ENCODE measurements around the gene CLNK. TPM values are rescaled to one million over a fixed set of nuclear protein-coding genes. Genes with fewer than 3 reads are reported as not detected.

Gene CLNK
- total and polyA plus RNA-seq, 2 experiments from 2014 or later, result not detected

GRCh38 chr4:10606483-10607155, 77.9 kb downstream of the CLNK start:
- TF ChIP-seq, protein P1, sequence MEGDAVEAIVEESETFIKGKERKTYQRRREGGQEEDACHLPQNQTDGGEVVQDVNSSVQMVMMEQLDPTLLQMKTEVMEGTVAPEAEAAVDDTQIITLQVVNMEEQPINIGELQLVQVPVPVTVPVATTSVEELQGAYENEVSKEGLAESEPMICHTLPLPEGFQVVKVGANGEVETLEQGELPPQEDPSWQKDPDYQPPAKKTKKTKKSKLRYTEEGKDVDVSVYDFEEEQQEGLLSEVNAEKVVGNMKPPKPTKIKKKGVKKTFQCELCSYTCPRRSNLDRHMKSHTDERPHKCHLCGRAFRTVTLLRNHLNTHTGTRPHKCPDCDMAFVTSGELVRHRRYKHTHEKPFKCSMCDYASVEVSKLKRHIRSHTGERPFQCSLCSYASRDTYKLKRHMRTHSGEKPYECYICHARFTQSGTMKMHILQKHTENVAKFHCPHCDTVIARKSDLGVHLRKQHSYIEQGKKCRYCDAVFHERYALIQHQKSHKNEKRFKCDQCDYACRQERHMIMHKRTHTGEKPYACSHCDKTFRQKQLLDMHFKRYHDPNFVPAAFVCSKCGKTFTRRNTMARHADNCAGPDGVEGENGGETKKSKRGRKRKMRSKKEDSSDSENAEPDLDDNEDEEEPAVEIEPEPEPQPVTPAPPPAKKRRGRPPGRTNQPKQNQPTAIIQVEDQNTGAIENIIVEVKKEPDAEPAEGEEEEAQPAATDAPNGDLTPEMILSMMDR (IDR thresholded peaks at IDR 0.05; ENCODE audit: poor library complexity), result no peak
- TF ChIP-seq EZH2phosphoT487 (IDR thresholded peaks at IDR 0.05; ENCODE audit: low read depth, severe bottlenecking, unreplicated experiment), result no peak
- no peak for TF ChIP-seq EZH2 (IDR thresholded peaks at IDR 0.05; ENCODE audit: borderline replicate concordance)
- Histone ChIP-seq H3K4me1 (ENCODE audit: insufficient read depth) (no peaks in the 10 kb centered on the region), H3K27ac (no peak overlapping the region), H3K4me2 (no peak overlapping the region), H3K9me3 (ENCODE audit: low read depth) (no peaks in the 10 kb centered on the region), H3K36me3 (replicated peaks; ENCODE audit: insufficient read depth, low read depth) (no peaks in the 10 kb centered on the region), H3K79me2 (no peaks in the 10 kb centered on the region), H4K20me1 (ENCODE audit: insufficient read depth, poor library complexity, severe bottlenecking) (no peaks in the 10 kb centered on the region), H2AFZ (no peak overlapping the region), H3K4me3 (no peak overlapping the region), H3K9me2 (replicated peaks; ENCODE audit: insufficient read depth) (no peaks in the 10 kb centered on the region), H3K27me3 (no peaks in the 10 kb centered on the region)
- no peak for DNase-seq (ENCODE audit: low spot score)
- WGBS (ENCODE audit: low lambda C conversion rate, missing lambda C conversion rate), result 67% methylated on average over 5 of the region's 5 CpGs

- Histone ChIP-seq H3K27me3 (no peaks in the 10 kb centered on the region), H3K36me3 (replicated peaks; ENCODE audit: insufficient read depth, low read depth) (no peaks in the 10 kb centered on the region), H3K4me3 (no peak overlapping the region), H3K4me1 (ENCODE audit: insufficient read depth) (no peaks in the 10 kb centered on the region), H2AFZ (no peak overlapping the region), H4K20me1 (ENCODE audit: insufficient read depth, poor library complexity, severe bottlenecking) (no peaks in the 10 kb centered on the region), H3K27ac (no peak overlapping the region), H3K9me3 (ENCODE audit: low read depth) (no peaks in the 10 kb centered on the region), H3K9me2 (replicated peaks; ENCODE audit: insufficient read depth) (no peaks in the 10 kb centered on the region), H3K4me2 (no peak overlapping the region), H3K79me2 (no peaks in the 10 kb centered on the region)
- TF ChIP-seq EZH2 (IDR thresholded peaks at IDR 0.05; ENCODE audit: borderline replicate concordance), result no peak
- TF ChIP-seq, protein P1 (IDR thresholded peaks at IDR 0.05; ENCODE audit: poor library complexity), result no peak
- TF ChIP-seq EZH2phosphoT487 (IDR thresholded peaks at IDR 0.05; ENCODE audit: low read depth, severe bottlenecking, unreplicated experiment), result no peak
- WGBS (ENCODE audit: low lambda C conversion rate, missing lambda C conversion rate), result 90% methylated on average over 5 of the region's 5 CpGs
- DNase-seq (ENCODE audit: low spot score), result no peak
These were observed 78.7 kb downstream of the CLNK start for GRCh38 chr4:10605746-10606482.

DNA sequence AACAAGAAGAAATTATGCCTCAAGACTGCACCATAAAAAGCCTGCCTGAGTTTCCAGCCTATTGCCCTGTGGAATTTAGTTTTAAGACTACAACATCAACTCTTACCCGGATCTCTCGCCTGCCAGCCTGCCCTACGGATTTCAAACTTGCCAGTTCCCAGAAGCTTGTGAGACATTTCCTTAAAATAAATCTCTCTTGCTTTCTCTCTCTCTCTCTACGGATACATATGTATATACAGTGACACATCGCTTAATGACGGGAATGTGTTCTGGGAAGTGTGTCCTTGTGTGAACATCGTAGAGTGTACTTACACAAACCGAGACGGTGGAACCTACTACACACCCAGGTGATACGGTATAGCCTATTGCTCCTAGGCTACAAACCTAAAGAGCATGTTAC, 79.5 kb downstream of the CLNK start:
- Histone ChIP-seq H3K27ac (no peak overlapping the region), H3K9me3 (ENCODE audit: low read depth) (no peaks in the 10 kb centered on the region), H3K36me3 (replicated peaks; ENCODE audit: insufficient read depth, low read depth) (no peaks in the 10 kb centered on the region), H3K79me2 (no peaks in the 10 kb centered on the region), H3K27me3 (no peaks in the 10 kb centered on the region), H3K4me1 (ENCODE audit: insufficient read depth) (no peaks in the 10 kb centered on the region), H3K4me2 (no peak overlapping the region), H3K9me2 (replicated peaks; ENCODE audit: insufficient read depth) (no peaks in the 10 kb centered on the region), H2AFZ (no peak overlapping the region), H4K20me1 (ENCODE audit: insufficient read depth, poor library complexity, severe bottlenecking) (no peaks in the 10 kb centered on the region), H3K4me3 (no peak overlapping the region)
- TF ChIP-seq, protein P1 (IDR thresholded peaks at IDR 0.05; ENCODE audit: poor library complexity), result no peak
- no peak for TF ChIP-seq EZH2phosphoT487 (IDR thresholded peaks at IDR 0.05; ENCODE audit: low read depth, severe bottlenecking, unreplicated experiment)
- TF ChIP-seq EZH2 (IDR thresholded peaks at IDR 0.05; ENCODE audit: borderline replicate concordance), result no peak
- WGBS (ENCODE audit: low lambda C conversion rate, missing lambda C conversion rate), result 96% methylated on average over 10 of the region's 10 CpGs
- DNase-seq (ENCODE audit: low spot score), result no peak
